CD4-positive, alpha-beta T cell treated with Interleukin-17A for 4 hours (primary cell): ENCODE results near the gene ZNF525.
"Not testable (repeated sequence)": the region's sequence is repeated elsewhere in the genome, so short reads cannot be mapped to it uniquely, and the experiment has no call there.

Experiments
- DNase-seq: peaks from one replicate; pipeline ENCODE4 v3.0.0-alpha.2; 2020; ENCODE audit warnings: mixed read lengths

Gene ZNF525

GRCh38 chr19:53365134-53365898 is at the start of gene ZNF525:
Gene ZNF525 (plus strand): TSS chr19:53365705. CDS start chr19:53372282, 6,577 bp downstream.
- peak; percentile 99 for DNase-seq

DNA sequence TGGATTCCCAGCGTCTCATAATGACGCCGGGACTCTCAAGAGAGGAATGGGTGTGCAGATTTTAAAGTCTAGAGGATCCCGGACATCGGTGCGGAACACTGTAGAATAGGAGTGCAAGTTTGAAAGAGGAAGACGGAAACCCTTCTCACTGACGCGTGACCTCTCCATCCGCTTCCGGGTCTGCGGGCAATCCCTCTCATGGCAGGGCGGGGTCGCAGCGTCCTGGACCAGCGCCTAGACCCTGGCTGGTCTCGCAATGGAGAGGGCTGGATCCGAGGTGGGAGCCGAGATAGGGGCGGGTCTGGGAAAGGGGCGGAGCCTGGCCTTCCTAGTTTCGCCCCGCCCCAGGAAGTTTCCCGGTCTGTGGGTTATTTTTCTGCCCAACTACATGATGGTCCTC is 36.5 kb upstream of the ZNF525 start:
- peak; percentile 21 for DNase-seq

DNA sequence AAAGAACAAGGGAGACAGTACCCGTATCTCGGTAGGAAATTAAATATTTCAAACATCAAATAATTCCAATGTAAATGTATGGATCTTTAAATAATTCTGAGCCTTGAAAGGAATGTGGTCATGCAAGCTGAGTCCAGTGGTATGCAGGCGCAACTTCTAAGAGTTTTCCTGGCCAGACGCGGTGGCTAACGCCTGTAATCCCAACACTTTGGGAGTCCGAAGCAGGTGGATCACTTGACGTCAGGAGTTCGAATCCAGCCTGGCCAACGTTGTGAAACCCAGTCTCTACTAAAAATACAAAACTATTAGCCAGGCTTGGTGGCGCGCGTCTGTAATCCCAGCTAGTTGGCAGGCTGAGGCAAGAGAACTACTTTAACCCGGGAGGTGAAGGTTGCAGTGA is 33.0 kb upstream of the ZNF525 start:
- DNase-seq, result no peak

DNA sequence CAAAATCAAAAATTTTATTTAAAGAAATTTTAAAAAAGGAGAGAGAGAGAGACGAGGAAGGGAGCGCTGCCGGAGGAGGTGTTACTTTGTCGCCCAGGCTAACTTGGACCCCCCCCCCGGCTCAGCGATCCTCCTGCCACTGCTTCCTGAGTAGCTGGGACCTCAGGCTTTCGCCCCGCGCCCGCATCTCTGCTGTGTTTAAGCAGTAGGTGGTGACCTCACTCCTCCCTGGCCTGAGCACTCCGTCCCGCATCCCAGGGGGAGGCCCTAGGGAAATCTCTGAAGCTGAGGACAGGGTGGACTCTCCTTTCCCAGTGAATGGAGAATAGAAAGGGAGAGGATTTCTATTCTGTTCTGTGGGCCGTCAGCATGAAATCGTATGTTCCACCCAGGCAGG is 32.4 kb upstream of the ZNF525 start:
- DNase-seq, result peak; percentile 60

- peak; percentile 95 for DNase-seq
Observed at GRCh38 chr19:53333463-53334449, 31.7 kb upstream of the ZNF525 start, which contains the start of gene ZNF845. Gene ZNF845 (plus strand): TSS chr19:53333749. CDS start chr19:53341308, 7,559 bp downstream.

DNA sequence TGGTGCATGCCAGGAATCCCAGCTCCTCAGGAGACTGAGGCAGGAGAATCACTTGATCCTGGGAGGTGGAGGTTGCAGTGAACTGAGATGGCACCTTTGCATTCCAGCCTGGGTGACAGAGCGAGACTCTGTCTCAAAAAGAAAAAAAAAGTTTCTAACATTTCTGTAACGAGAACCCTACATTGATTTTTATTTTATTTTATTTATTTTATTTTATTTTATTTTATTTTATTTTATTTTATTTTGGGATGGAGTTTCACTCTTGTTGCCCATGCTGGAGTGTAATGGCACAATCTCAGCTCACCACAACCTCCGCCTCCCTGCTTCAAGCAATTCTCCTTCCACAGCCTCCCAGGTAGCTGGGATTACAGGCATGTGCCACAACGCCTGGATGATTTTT is 21.1 kb upstream of the ZNF525 start:
- not testable (repeated sequence) for DNase-seq

DNA sequence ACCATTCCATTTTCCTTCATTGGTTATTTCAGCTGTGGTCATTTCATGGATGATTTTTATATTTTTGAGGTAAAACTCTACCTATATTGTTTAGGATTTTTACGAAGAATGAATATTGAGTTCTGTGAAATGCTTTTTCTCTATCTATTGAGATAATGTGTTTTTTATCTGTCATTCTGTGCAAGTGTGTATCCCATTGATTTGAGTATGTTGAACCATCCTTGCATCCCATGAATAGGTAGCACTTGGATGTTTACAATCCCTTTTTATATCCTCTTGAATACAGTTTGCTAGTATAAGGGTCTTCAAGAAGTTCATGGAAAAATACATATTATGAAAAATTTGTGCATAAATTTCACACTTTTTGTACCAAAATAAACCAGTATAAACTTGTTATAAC is 9.8 kb upstream of the ZNF525 start:
- no peak for DNase-seq

DNA sequence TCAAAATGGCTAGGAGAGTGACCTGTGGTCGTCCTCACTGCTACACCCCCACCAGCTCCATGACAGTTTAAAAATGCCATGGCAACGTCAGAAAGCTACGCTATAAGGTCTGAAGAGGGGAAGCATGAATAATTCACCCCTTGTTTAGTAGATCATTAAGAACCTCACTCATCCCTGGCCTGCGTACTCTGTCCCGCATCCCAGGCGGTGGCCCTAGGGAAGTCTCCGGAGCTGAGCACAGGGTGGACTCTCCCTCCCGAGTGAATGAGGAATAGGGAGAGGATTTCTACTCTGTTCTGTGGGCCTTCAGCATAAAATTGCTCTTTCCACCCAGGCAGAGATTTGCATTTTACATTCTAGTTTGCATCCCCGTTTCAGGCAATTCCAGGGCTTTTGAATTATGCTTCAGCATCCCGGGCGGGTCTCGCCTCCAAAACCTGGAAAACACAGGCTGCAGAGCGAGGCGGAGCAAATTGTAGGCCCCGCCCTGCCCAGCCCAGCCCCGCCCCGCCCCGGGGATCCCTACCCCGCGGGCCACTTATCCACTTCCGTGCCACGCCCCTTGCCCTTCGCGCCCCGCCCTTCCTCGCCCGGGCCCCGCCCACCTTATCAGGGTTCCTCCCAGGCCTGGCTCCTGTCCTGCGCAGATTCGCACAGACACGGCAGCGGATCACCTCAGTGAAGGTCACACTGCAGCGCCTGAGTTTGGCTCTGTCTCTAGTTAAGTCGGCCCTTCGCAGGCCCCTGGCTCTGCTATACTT is 7.5 kb upstream of the ZNF525 start:
- DNase-seq, result no peak

DNA sequence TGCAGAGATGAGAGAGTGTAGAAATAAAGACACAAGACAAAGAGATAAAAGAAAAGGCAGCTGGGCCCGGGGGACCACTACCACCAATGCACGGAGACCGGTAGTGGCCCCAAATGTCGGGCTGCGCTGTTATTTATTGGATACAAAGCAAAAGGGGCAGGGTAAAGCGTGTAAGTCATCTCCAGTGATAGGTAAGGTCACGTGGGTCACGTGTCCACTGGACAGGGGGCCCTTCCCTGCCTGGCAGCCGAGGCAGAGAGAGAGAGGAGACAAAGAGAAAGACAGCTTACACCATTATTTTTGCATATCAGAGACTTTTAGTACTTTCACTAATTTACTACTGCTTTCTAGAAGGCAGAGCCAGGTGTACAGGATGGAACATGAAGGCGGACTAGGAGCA is 5.4 kb upstream of the ZNF525 start:
- not testable (repeated sequence) for DNase-seq

GRCh38 chr19:53365899-53366493 is 491 bp downstream of the ZNF525 start:
- DNase-seq, result peak; percentile 54

DNA sequence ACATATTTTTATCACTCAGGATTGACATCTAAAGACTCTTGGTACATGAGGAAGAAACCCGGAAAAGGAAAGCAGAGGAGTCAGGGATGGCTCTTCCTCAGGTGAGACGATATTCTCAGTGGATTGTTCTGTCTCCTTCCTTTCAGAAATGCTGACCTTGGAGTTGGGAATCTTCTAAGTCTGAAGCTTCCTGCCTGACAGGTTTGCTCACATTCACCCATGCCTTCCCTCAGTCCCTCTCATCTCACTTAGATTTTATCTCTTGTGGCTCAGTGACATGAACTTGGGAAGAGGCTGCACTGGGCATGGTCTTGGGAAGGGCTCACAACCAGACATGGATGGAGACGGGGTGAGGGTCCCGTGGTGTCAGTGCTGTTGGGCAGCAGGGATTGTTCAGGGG is 6.7 kb downstream of the ZNF525 start:
- no peak for DNase-seq

DNA sequence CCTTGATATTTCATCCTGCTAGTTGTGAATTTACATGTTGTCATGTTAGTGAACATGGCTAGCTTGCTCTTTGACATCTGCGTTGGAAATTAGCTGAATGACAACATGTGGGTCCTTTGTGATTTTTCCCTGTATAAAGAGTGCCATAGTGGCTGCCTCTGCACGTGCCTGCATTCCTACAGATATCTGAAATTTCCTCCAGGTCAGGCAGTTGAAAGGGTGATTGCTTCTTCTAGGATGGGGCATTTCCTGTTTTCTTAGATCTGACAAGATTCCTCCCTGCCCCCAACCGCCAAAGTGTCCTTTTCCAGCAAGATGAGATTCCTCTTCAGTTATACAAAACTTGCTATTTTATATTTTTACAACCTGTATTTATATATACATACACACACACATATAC is 8.8 kb downstream of the ZNF525 start:
- DNase-seq, result no peak

DNA sequence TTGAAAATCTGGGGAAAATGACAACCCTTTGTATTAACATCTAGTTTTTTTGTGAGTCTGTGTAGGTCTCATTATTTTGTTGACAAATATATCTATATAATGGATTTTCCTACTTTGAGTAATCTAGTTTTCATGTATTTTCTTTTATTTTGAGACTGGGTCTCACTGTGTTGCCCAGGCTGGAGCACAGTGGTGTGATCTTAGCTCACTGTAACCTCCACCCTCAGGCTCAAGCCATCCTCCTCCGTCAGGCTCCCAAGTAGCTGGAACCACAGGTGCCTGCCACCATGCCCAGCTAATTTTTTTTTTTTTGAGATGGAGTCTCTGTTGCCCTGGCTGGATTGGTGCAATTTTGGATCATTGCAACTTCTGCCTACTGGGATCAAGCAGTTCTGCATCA is 9.2 kb downstream of the ZNF525 start:
- no peak for DNase-seq

GRCh38 chr19:53381376-53381775 is 15.9 kb downstream of the ZNF525 start:
- DNase-seq, result no peak

DNA sequence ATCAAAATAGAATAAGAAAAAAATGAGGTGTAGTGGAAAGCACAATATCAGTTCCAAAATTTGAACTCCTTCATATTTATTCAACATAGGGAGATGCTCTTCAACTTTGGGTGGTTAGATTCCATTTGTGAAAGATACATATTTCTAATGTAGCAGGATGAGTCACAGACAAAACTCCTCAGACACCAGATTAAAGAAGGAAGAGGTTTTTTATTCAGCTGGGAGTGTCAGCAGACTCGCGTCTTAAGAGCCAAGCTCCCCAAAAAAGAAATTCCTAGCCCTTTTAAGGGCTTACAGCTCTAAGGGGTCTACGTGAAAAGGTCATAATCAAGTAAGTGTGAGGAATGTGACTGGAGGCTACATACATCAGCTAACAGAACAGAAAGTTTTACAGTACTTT is 22.7 kb downstream of the ZNF525 start:
- DNase-seq, result no peak

GRCh38 chr19:53388904-53389303 is 23.4 kb downstream of the ZNF525 start:
- no peak for DNase-seq

DNA sequence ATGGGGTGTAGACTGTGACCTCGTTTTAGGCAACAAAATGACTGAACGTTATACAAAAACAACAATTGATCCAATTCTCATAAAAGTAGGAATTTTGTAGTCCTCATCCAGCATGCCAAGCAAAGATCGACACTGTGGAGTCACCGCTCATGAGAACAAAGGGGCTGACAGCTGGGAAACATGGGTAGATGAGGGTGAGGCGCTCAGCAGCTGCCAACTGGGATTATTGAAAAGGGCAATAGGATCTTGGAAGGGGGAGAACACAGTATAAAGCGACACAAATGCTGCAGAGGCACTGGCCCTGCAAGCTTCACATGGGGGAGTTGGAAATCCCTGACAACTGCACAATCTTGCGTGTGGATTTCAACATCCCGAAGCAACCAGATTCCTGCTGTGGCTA is 24.1 kb downstream of the ZNF525 start:
- DNase-seq, result no peak

DNA sequence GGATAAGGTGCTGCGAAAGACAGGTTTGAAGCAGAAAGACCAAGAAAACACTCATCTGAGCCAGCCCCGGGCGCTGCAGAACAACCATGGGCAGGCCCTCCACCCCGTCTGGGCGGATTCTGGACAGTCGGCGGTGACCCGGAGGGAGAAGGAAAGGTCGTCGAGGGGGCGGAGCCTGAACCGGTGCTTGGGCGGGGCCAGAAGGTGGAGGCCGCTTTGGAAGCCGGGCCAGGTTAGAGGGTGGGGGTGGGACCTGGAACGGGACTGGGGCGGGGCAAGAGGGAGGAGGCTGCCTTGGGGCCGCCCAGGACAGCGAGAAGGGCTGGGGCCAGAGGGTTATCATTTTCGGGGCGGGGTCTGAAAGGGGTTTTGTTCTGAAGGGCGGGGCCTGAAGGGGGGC is 24.5 kb downstream of the ZNF525 start:
- DNase-seq, result no peak

- peak; percentile 9 for DNase-seq
Observed at GRCh38 chr19:53394522-53394973, 29.0 kb downstream of the ZNF525 start.

DNA sequence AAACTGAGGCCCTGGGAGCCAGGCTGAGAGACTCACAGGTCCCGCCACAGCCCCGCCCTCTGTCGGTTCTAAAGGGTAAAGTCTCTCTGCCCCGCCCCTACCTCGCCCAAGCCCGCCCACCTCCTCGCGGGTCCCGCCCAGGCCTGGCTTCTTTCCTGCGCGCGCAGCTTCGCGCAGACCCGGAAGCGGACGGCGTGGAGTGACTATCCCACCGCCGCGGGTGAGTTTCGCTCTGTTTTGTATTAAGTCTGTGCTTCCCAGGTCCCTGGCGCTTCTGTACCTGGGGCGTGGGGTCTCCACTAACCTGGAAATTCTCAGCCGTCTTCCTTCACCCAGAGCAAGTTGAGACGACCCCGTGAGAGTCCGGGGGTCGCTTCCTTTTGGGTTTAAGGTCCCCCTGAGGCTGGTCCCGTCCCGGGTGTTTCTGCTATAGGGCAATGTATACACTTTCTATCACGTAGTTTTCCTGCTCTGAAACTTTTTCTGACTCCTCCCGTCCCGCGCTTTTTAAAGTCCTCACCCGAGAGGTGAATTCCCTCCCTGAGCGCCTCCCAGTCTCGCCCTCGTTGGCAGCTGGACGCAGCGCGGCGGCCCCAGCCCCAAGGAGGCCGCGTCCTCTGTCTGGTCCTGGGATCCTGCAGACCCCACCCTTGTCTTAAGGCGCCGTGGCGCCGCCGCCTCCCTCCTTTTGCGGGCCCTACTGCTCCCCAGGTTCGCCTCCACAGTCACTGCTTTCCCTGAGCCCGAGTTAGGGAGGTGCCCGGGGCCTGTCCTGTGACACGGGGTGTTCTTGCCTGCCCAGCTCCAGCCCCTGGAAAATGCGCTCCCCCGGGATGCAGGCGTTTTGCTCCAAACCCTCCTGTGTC is 29.7 kb downstream of the ZNF525 start, which contains the start of gene ZNF765:
ZNF765 (plus strand) TSS at position 176 of the 866 bp plus-strand sequence. CDS start 2,867 bp downstream, outside the sequence.
- DNase-seq, result peak; percentile 97

DNA sequence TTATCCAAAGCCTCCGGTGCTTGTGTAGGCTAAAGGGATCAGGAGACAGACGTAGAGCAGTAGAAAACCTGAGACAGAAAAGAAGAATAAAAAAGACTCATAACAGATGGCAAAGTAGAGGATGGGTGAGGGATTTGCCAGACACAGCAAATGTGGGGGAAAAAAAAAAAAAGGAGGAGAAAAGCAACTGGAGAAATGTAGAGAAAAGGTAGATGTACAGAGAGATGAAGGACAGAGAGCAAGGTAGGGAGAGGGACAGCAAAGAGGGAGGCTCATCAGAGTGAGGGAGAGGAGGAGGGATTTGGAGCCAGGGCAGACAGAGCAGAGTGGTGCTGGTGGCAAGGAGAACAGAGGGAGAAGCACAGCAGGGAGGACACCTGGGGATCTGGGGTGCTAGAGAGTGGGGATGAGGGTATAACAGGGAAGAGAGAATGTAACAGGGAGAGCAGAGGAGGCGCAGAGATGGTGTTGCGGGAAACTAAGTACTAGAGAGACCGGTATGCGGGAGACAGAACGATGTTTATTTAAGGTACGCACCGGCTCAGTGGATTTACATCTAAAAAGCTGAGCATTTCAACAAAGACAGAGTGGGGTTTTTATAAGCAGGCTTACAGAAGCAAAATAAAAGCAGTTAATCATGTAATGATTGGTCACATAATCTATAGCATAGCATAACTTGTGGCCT is 30.5 kb downstream of the ZNF525 start:
- not testable (repeated sequence) for DNase-seq
